NCI-H146 treated with DMSO at 0.1 percent for 48 hours (cell line): ENCODE data around the gene THTPA.
A peak's percentile ranks its signal among the peaks of the same experiment; 100 is the strongest.

Source experiments
- DNase-seq: peaks from one replicate; lab custom pipeline; 2025; ENCODE audit not compliant: unreplicated experiment; lab: John Stamatoyannopoulos, UW

THTPA gene

DNA sequence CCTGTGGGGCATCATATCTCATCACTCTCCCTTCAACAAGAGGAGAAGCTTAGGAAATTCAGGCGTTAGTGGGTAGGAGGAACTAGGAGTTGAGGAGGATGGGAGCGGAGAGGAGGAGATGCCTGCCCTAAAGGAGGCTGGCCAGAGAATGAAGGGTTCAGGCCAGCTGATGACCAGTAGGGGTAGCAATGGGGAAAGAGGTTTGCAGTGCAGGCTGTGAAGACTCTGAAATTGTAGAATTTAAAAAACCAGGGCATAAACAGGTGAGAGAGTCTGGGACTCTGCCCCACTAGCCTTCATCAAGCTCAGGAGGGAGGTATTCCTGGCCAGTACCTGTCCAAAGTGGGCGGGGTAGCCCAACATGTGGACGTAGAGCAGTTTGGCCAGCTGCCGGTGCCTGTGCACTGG, 10.7 kb downstream of the THTPA start:
- DNase-seq: no peak

DNA sequence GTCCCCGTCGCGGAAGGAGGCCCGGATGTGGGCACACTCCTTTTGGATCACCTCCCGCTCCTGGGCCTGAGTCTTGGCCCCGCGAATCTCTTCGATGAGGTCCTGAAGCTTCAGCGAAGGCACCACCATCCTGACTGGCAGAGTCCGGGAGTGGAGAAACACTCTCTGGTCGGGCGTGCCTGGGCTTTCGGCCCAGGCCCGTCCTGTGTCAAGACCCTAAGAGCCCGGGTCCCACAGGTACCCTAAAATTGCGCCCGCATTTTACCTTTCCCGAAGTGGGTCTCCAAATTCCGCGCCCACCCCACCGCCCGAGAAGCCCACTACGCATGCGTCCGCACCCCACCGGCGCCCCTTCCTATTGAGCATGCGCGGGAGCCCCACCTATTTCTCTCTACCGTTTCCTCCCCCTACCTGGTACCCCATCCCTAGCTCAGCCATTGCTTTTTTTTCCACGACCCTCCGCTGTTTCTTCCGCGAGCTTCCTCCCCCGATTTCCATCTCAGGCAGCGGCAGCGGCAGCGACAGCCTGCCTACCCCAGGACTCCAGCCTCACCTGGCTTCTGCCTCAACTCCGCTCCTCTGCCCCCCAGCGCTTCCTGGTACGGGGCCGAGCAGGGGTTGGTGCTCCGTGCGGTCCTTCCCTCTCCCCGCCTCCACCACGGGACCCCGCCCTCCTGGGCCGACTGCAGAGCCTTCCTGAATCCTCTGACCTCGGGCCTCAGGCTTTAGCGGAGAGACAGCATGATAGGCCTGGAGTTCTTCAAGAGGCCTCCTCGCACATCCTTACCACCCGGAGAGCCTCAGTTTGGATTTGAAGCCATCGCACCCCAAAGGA, 11.3 kb downstream of the THTPA start, which contains the start of gene AP1G2:
TSS of gene AP1G2 (minus strand) at position 606 of the 835 bp plus-strand sequence. CDS start at position 129, 477 bp downstream.
- DNase-seq: peak; percentile 78

DNA sequence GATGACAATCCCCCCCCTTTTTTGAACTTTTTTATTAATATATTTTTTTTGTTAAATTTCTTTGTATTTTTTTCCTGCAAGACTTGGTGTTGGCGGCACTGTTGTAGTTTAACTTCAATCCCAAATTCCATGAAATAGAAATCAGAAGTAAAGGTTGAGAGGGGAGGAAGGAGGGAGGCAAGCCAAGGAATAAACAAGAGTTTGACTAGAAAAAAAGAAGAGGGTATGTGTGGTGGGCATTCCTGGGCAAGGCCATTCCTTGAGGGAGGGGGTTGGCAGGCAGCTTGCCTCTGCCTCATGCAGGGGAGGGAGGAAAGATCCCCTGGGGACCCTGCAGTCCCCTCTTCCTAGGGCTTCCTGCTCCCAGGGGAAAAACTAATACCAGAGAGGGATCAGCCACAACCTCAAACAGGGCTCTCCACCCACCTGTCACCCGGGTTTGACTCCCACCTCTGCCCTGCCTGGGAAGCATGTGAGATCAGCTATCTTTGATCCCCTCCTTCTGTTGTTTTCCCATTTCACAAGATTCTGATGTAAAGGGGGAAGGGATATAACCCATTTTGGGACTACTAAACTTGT, 12.0 kb downstream of the THTPA start:
- no peak for DNase-seq

DNA sequence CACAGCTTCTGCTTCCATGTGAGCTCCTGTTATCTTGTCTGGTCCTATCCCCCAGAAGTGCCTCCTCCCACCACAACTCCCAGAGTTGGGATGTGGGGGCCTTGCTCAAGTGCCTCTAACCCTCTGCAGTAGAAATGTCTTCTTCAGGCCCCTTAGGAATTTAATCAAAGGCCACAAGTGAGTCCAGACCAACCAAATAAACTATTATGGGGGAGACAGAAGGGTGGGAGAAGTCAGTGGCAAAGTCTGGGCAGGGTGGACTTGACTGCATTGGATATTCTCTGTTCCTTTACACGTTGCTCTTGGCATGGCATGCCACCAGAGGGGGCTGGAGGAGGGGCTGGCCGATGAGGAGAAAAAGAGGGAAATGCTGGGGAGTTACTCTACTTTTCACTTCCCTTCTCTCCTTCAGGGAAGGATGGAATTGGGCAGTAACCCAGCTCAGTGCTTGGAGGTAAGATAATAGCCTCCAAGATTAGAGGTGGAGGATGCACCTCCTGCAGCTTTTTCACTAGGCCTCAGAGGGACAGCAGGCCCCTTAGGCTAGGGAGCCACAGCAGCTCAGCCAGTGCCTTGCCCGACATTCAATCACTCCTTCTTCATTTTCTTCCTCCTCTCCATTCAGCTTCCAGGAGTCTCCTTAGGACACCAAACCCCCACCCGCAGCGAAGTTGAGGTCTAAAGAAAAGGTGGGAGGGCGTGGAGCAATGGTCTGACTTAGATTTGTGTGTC, 12.7 kb downstream of the THTPA start:
- no peak for DNase-seq

DNA sequence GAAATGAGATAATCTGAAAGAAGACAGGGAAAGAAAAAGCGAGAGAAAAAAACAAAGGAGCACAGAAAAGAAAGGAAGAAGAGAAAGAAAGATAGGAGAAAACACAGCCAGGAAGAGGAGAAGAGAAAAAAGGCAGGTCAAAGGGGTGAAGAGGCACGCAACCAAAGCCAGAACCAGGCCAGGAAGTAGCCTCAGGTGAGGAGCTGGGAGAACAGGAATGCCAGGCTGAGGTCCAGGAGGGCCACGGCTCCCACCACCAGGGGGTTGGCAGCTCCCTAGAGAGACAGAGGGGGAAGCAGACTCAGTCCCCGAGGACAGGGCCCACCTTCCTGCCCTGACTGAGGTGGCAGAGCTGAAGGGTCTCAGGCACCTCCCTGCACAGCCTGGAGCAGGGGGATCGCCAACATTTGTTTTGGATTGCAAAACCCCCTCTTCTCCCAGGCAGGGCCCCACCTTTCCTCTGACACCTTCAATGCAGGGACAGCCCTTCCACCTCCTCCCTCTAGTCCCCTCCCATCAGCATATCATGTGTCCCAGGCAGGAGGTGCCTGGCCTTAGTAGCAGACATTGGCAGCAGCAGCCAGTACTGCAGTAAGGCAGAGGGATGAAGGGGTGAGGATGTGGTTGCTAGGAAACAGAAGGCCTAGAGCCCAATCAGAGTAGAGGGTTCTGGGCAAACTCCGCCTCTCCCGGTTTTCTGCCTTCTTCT, 13.5 kb downstream of the THTPA start:
- no peak for DNase-seq

DNA sequence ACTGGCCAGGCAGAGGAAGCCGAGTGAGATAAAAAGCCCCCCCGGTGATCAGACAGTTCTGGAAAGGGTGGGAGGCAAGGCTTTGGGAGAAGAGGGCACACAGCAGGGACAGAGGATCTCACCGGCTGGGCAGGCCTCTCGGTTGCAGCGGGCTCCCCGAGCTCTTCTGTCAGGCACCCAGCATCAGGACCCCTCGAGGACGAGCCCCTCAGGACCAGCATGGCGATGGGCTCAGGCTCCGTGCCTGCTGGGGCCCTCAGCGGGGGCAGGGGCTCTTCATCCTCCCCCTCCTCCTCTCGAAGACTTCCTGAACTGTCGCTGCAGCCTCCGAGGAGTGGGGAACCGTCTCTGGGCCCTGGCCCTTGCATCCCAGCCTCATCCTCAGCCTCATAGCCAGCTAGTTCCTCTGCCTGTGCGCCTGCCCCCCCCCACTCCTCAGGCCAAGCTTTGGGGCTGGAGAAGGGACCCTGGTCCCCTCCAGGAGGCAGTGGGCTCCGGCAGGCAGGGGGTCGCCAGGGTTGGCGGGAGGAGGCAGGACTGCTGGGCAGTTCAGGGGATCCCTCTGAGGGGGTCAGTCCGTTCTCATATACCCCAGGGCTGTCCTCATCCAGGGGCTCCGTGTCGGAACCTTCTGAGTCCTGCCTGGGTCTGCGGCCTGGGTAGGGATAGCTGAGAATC, 14.9 kb downstream of the THTPA start:
- no peak for DNase-seq

DNA sequence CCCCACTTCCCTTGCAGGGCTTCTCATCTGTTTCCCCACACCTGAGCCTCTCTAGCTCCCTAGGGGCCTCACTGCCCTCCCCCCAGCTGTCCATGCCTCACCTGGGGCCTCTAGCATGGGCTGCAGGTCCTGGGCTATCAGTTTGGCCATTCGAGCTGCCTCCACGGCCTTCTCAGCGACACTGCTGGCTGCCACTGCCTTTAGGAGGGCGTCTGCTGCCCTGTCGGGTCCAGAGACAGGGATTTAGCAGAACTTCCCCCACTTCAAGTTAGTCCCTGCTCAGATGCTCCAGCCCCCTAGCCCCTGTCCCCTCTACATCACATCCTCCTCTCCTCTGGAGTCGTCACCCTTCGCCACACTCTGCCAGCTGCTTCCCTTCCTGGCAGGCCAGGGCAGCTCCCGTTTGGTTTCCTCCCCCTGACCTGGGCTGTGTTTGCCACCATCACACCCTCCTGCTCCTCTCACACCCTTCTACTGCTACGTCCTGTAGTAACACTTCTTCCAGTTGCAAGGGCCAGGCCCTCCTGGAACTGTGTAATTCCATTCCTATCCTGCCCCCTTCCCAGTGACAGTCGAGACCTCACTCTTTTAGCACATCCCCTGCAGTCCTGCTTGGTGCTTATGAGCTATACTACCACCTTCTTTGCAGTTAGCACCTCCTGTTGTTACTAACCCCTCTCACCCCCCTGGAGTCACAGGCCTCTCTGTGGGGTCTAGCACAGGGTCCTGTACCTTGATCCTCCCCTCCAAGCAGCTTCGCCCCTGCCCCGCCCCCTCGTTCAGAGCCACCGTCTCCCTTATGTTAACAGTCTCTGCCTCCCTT, 15.8 kb downstream of the THTPA start:
- DNase-seq: no peak

DNA sequence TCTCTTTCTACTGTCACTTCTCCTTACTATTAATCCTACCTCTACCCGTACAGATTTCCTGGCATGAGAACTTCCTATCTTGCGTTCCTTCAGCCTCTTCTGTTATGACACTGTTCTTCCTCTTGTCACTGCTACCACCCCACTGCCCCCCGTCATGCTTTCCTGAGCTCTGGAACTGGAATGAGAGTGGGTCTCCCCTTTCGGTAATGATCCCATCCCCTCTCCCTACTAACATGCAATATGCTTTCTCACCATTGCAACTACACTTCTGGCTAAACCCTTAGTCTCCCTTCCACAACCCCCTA, 16.4 kb downstream of the THTPA start:
- no peak for DNase-seq

DNA sequence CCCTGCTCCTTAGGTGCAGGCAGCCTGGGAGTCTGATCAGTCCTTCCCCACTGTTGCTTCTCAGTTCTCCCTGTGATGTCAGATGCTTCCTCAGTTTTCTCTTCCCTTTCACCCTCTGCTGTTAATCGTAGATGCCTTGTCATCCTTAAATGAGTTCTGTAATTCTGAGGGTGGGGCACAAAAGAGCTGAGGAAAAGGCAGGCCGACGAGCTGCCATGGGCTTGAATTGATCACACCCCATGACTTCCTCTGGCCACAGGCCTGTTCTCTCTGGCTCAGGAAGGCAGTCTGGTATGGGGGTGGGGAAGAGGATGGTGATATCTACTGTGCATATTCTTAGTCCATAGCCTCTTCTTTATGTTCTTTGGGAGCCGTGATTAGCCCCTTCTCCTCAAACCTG, 16.8 kb downstream of the THTPA start:
- no peak for DNase-seq

DNA sequence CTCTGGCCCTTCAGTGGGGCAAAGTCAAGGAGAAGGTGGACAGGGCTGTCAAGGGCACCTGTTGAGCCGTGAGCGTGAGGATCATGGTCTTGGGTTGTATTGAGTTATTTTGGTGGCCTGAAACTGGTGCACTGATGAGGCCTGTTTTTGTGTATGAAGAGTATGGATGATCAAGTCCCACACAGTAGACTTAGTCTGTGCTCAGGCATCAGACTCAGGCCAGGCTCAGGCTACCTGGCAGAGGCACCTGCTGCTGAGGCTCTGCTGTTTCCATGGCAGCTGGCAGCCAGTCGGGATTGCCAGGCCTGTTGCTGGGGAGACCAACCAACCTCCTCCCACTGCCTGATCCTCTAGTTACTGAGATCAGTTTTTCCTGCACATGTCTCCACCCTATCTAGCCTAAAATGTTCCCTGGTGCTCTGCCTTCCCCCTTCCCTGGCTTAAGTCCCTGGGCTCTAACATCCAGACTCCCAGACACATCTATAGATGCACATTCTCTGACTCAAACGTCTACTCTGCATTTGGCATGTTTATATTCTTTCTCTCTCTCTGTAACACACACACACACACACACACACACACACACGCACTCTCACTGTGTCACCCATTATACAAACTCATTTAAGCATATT, 17.4 kb downstream of the THTPA start:
- DNase-seq: peak; percentile 7

DNA sequence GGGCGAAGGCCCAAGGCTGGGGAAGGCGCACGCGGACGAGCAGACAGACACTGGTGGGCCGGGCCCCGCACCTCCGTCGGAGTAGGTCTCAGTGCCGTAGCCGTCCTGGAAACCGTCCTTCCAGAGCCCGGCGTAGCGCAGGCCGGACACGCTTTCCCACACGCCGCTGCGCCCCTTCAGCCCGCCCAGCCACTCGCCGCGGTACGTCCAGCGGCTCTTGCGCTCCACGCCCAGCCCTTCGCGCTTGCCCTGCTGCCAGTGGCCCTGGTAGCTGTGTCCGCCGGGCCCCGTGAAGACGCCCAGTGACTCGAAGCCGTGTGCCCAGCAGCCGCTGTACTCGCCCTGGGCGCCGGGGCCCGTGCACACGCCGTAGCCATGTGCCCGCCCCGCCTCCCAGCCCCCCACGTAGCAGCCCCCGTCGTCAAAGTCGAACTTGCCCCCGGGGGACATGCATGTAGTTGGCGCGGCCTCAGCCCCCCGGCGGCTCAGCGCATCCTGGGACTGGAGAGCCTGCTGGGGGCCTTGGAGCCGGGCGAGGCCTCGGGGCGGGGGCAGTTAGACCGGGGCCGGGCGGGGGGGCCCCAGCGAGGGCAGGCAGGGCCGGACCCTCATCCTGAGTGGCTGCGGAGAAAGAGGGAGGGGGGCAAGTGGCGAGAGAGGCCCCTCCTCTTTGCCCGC, 21.1 kb downstream of the THTPA start:
- DNase-seq: peak; percentile 23

DNA sequence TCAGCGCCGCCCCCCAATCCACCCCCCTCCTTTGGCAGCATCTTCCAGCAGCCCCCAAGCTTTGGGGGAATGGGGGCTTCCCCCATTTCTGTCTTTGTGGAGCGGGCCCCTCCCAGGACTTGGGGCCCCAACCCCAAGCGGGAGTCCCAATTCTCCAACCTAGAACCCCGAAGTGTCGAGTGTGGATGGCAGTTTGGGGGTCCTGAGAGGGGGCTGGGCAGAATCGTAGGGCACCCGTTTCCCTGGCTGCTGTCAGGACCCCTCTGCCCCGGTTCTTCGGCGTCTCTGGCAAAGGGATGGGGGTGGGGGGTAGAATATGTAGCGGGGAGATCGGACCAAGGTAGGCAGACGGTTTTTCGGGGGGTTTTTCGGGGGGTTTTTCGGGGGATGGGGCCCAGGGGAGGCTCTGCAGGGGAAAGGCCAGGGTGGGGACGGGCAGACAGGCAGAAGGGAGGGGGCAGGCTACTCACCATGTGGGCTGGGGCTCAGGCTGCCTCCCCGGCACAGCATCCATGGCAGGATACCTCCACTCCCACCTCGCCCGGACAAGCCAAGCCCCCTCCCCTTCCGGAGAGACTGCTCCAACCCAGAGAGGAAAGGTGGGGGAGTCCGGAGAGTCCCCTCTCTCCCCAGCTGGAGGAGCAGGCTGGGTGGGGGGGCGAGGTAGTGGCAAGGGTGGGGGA, 21.8 kb downstream of the THTPA start:
- peak; percentile 10 for DNase-seq

DNA sequence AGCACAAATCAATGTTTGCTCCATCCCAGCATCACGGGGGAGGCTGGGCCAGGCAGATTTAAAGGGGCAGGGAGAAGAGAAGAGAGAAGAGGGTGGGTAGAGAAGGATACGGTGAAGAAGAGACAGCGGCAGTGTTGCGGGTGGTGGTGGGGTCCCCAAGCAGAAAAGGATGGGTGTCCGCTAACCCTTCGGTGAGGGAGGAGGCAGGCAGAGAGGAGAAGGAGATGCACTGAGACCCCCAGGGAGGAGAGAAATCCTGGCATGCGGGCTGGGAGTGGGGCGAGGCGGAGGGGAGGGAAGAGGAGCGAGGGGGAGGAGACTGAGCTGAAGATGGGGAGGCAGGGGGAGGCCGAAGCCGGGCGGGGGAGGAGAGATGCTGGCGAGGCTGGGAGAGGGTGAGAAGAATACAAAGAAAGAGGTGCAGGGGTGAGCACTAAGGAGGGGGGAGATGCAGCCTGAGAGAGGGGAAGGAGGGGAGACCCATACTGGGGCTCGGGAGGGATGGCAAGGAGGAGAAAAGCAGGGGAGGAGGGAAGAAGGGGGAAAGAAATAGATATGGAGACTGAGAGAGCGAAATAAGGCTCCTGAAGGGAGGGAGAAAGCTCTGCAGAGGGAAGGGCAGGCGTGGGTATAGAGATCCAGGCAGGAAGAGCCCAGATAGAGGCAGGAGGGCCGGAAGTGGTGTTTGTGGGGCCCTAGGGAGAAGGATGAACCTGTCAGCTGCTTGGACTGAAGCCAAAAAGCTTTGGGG, 22.7 kb downstream of the THTPA start, which contains the start of gene JPH4:
TSS of gene JPH4 (minus strand) at position 231 of the 751 bp plus-strand sequence. CDS start 1,337 bp downstream, outside the sequence.
- peak; percentile 50 for DNase-seq

DNA sequence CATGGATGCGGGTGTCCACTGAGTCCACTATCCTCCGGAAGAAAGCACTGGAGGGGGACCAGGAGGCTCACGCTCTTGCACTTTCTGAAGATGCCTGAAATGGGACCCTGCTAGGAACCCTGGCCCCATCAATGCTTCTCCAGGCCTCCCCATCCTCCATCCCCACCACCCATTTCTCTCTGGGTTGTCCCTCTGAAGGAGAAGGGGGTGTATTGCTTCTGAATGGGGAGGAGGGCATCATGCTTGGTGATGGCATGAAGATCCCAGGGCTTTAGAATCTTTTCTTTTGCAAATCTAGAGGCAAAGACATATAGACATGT, 23.2 kb downstream of the THTPA start:
- no peak for DNase-seq

DNA sequence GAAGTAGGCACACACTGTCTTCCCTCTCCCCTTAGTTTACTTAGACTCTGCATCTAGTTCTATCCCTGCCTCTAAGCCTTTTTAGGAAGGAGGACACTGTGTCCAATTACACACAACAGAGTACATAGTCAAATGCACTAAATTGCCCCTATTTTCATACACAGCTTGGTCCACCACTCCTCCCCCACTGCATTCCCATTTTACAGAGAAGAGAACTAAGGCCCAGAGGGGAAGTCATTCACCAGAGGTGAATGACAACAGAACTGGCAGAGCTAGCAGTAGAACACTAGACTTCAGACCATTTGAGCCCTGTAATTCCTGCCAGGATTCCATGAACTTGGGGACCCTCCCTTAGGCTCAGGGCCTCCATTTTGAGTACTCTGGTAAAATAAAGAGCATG, 23.7 kb downstream of the THTPA start:
- no peak for DNase-seq

DNA sequence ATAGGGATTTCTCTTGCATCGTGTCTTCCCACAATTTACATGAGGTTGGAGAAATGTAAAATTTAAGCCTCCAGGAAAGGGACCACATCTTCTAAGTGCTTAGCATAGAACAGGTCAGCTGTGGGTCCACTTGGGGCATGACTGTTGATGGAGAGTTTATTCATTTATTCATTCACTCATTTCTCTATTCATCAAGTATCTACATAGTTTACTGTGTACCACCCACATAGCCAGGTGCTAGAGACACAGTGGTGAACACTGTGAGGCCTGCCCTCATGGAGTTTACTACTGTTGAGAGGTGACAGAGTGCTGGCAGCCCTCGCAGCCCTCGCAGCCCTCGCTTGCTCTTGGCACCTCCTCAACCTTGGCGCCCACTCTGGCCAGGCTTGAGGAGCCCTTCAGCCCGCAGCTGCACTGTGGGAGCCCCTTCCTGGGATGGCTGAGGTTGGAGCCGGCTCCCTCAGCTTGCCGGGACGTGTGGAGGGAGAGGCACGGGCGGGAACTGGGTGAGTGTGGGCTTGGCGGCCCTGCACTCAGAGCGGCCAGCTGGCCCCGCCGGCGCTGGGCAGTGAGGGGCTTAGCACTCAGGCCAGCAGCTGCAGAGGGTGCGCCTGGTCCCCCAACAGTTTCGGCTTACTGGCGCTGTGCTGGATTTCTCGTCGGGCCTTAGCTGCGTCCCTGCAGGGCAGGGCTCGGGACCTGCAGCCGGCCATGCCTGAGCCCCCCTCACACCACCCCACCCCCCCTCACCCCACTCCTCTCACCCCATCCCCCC, 24.3 kb downstream of the THTPA start:
- no peak for DNase-seq

DNA sequence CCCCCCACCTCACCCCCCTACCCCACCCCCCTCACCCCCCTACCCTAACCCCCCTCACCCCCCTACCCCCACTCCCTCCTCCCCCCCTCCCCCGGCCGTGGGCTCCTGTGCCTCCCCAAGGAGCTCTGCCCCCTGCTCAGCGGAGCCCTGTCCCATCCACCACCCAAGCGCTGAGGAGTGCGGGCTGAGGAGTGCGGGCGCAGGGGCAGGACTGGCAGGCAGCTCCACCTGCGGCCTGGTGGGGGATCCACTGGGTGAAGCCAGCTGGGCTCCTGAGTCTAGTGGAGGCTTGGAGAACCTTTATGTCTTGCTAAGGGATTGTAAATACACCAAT, 24.8 kb downstream of the THTPA start:
- DNase-seq: no peak
